Endothelial cell of umbilical vein (primary cell): ENCODE results near the gene U2AF2. TPM values are rescaled to one million over a fixed set of nuclear protein-coding genes. Genes with fewer than 3 reads are reported as not detected.
A peak's percentile ranks its signal among the peaks of the same experiment; 100 is the strongest.

ENCODE experiments used
- BruUV-seq: library from RNA; stranded (reverse); fragments of 400-500 nt; replicated peaks from 2 replicates; lab custom pipeline; 2021; lab: Mats Ljungman, UMichigan
- CTCF ChIA-PET: fragments of 300-600, 350-600 bp; sonication (Branson Sonifier 250); formaldehyde crosslinking; loops from one replicate; lab custom pipeline; 2021; ENCODE audit warnings: antibody characterized with exemption, inconsistent platforms; lab: Charles Lee
- POLR2A ChIA-PET: fragments of 300-600, 350-600 bp; sonication (Branson Sonifier 250); formaldehyde crosslinking; loops from one replicate; lab custom pipeline; 2021; ENCODE audit warnings: antibody characterized with exemption, inconsistent platforms; lab: Charles Lee
- DNase-seq: peaks from one replicate; pipeline ENCODE4 v3.0.0-alpha.2; 2011; ENCODE audit warnings: low read depth, low spot score
- FAIRE-seq: peaks from 2 replicates; lab custom pipeline; 2011; peaks lifted over from hg19 to GRCh38; lab: Jason Lieb, UNC
- H2AFZ ChIP-seq: 2 replicates; pipeline ENCODE4 v1.6.0; 2012; ENCODE audit warnings: low read depth, low read length, control low read depth, inconsistent platforms
- H3K27ac ChIP-seq: 2 replicates; pipeline ENCODE4 v1.5.1; 2011; ENCODE audit warnings: low read depth, mild to moderate bottlenecking, control low read depth, low read length, moderate library complexity; ENCODE audit not compliant: insufficient read depth
- H3K27me3 ChIP-seq, 2 experiments: 2 replicates each; pipeline versions ENCODE4 v1.6.0 to v1.6.1; 2011; ENCODE audit warnings: low read length in 2 of 2, mixed read lengths in 1 of 2; ENCODE audit not compliant: control insufficient read depth in 2 of 2, insufficient read depth in 2 of 2
- H3K36me3 ChIP-seq, 2 experiments: 2 replicates in 1 of 2; 3 replicates in 1 of 2; pipeline ENCODE4 v1.5.1; 2011; ENCODE audit warnings: low read length in 2 of 2, mild to moderate bottlenecking in 1 of 2, moderate library complexity in 1 of 2; ENCODE audit not compliant: control insufficient read depth in 2 of 2, insufficient read depth in 2 of 2; ENCODE audit errors: extremely low read depth in 1 of 2
- H3K4me1 ChIP-seq: 3 replicates; pipeline ENCODE4 v1.5.1; 2011; ENCODE audit warnings: mild to moderate bottlenecking, low read length; ENCODE audit not compliant: control insufficient read depth, insufficient read depth; ENCODE audit errors: extremely low read depth
- H3K4me2 ChIP-seq: 2 replicates; pipeline ENCODE4 v1.6.1; 2011; ENCODE audit warnings: low read length, control low read depth, mixed read lengths; ENCODE audit not compliant: insufficient read depth
- H3K4me3 ChIP-seq, 3 experiments: fragments of 200-600 bp in 1 of 3; sonication (generic), shearing (Covaris generic) in 1 of 3; replicated peaks in 1 of 3; 2 replicates each; pipeline ENCODE4 v1.5.1; 2011 to 2016; ENCODE audit warnings: control low read depth in 3 of 3, low read length in 3 of 3, mild to moderate bottlenecking in 2 of 3, inconsistent platforms in 1 of 3, low read depth in 1 of 3, moderate library complexity in 1 of 3; ENCODE audit not compliant: insufficient read depth in 1 of 3
- H3K79me2 ChIP-seq: 2 replicates; pipeline ENCODE4 v1.6.0; 2012; ENCODE audit warnings: low read length, inconsistent platforms; ENCODE audit not compliant: control insufficient read depth, insufficient read depth
- H3K9ac ChIP-seq: replicated peaks from 2 replicates; pipeline ENCODE3; 2011; ENCODE audit warnings: low read length, control low read depth; ENCODE audit not compliant: insufficient read depth; ENCODE audit errors: extremely low read depth
- H3K9me1 ChIP-seq: replicated peaks from 3 replicates; pipeline ENCODE4 v1.6.0; 2011; ENCODE audit warnings: mild to moderate bottlenecking, low read length; ENCODE audit not compliant: control insufficient read depth, insufficient read depth; ENCODE audit errors: extremely low read depth
- H3K9me3 ChIP-seq: replicated peaks from 2 replicates; pipeline ENCODE4 v1.5.1; 2012; ENCODE audit warnings: low read length, inconsistent platforms; ENCODE audit not compliant: control insufficient read depth, insufficient read depth
- H4K20me1 ChIP-seq: replicated peaks from 2 replicates; pipeline ENCODE3; 2011; ENCODE audit warnings: mild to moderate bottlenecking, low read length; ENCODE audit not compliant: control insufficient read depth, insufficient read depth; ENCODE audit errors: extremely low read depth
- EZH2 ChIP-seq: IDR thresholded peaks from 2 replicates; pipeline ENCODE4 v1.6.1; 2012; ENCODE audit warnings: borderline replicate concordance, low read depth, mild to moderate bottlenecking, moderate library complexity, low read length, inconsistent platforms; ENCODE audit not compliant: severe bottlenecking
- GATA2 ChIP-seq: IDR thresholded peaks from 2 replicates; pipeline ENCODE4 v1.7.0; 2011; ENCODE audit warnings: low read depth, mild to moderate bottlenecking, moderate library complexity, mixed read lengths, low read length; ENCODE audit not compliant: insufficient read length, insufficient read depth
- MYC ChIP-seq: IDR thresholded peaks from one replicate; pipeline ENCODE4 v1.6.1; 2011; ENCODE audit warnings: mild to moderate bottlenecking, low read depth, low read length
- POLR2AphosphoS5 ChIP-seq: IDR thresholded peaks from 2 replicates; pipeline ENCODE4 v1.6.1; 2012; ENCODE audit warnings: low read depth, mild to moderate bottlenecking, control low read depth, low read length, moderate library complexity; ENCODE audit not compliant: insufficient read depth
- dilution Hi-C: fragments of 300-500 bp; cut with MboI; formaldehyde crosslinking; loops from one replicate; pipeline ENCODE4 v1.15.0; 2019; ENCODE audit warnings: low sequenced_read_pairs; ENCODE audit not compliant: extremely low pct_ligation_motif_present
- intact Hi-C: fragments of 100-400 bp; cut with micrococcal nuclease; formaldehyde crosslinking; loops from one replicate; pipeline ENCODE4 v1.10.0; 2022
- polyA plus RNA-seq, 4 experiments: library from polyadenylated mRNA; depleted of rRNA in 3 of 4; stranded (reverse) in 3 of 4; unstranded in 1 of 4; fragments of >200 nt; gene quantifications; 2 replicates each; pipeline versions ENCODE4 v1.2.1 to v1.2.3, GENCODE V29; 2011 to 2012; ENCODE audit warnings: missing spikeins in 1 of 4
- total RNA-seq: library from RNA; stranded (reverse); gene quantifications from 2 replicates; pipeline ENCODE4 v1.2.3, GENCODE V29; 2021
- TF ChIP-seq, protein P1 (sequence below), 2 donors: IDR thresholded peaks; 1 replicate in 1 of 2; 2 replicates in 1 of 2; pipeline ENCODE4 v1.5.1; 2011; ENCODE audit warnings: low read length in 2 of 2, mild to moderate bottlenecking in 2 of 2, moderate library complexity in 2 of 2, control low read depth in 1 of 2, inconsistent platforms in 1 of 2, low read depth in 1 of 2; ENCODE audit not compliant: insufficient read depth in 1 of 2; ENCODE audit errors: extremely low read depth in 1 of 2

The U2AF2 gene
- total and polyA plus RNA-seq, 2 donors (not counting 3 experiments of a cell fraction or from before 2014, with no cell fraction given): 183 to 259 TPM

DNA sequence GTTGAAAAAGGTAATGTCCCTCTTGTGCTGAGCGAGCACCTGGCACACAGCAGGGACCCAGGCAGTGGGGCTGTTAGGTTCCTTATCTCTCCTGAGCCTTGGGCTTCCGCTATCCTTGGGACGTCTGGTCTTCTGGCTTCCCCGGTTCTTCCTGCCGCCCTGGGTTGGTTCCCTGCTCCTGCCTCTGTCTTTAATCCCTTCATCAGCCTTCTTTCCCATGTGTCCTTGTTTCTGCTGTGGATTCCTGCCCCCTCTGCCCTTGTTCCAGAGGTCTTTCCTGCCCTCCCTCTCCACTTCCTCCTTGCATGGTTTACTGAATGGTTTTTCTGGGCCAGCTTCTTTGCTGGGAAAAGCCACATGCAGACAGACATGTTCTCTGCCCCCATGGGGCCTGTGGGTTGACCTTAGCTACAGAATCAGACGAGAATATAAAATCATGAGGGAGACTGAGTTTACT is 22.8 kb downstream of the U2AF2 start:
- Histone ChIP-seq H3K27ac (peak overlapping the region; percentile 47), H3K4me2 (peak overlapping the region; percentile 91), H3K36me3 (peaks cover 11 to 21% of the 10 kb centered on the region in 2 experiments), H4K20me1 (no peaks in the 10 kb centered on the region), H3K9me1 (no peaks in the 10 kb centered on the region), H3K9me3 (no peaks in the 10 kb centered on the region), H3K79me2 (peaks cover 79% of the 10 kb centered on the region), H3K27me3 (no peaks in the 10 kb centered on the region), H3K4me3 (peak overlapping the region in 1 of 3 experiments; percentile 38), H2AFZ (no peak overlapping the region), H3K4me1 (peaks cover 40% of the 10 kb centered on the region), H3K9ac (peak overlapping the region; percentile 25)
- DNase-seq: peak; percentile 67
- BruUV-seq: no TSS peak
- ChIA-PET CTCF (interaction anchor here (1.3 kb wide), 1 partner anchor 20 kb away, joined by 3 read pairs; no protein-coding TSS in a partner anchor), POLR2A (no interaction called here)
- intact Hi-C loops (no loop called here), dilution Hi-C loops (no loop called here)
- TF ChIP-seq GATA2: no peak
- TF ChIP-seq EZH2: no peak
- TF ChIP-seq MYC: no peak
- peak; percentile 16 for TF ChIP-seq POLR2AphosphoS5
- TF ChIP-seq, protein P1, sequence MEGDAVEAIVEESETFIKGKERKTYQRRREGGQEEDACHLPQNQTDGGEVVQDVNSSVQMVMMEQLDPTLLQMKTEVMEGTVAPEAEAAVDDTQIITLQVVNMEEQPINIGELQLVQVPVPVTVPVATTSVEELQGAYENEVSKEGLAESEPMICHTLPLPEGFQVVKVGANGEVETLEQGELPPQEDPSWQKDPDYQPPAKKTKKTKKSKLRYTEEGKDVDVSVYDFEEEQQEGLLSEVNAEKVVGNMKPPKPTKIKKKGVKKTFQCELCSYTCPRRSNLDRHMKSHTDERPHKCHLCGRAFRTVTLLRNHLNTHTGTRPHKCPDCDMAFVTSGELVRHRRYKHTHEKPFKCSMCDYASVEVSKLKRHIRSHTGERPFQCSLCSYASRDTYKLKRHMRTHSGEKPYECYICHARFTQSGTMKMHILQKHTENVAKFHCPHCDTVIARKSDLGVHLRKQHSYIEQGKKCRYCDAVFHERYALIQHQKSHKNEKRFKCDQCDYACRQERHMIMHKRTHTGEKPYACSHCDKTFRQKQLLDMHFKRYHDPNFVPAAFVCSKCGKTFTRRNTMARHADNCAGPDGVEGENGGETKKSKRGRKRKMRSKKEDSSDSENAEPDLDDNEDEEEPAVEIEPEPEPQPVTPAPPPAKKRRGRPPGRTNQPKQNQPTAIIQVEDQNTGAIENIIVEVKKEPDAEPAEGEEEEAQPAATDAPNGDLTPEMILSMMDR (IDR thresholded peaks at IDR 0.05; ENCODE audit: extremely low read depth in 1 of 2, insufficient read depth in 1 of 2, low read depth in 1 of 2, low read length in 2 of 2): no peak
- peak; percentile 94 for FAIRE-seq
